ENCODE data around the gene NHSL1. TPM values are rescaled to one million over a fixed set of nuclear protein-coding genes. Genes with fewer than 3 reads are reported as not detected.
"Not testable (repeated sequence)": the region's sequence is repeated elsewhere in the genome, so short reads cannot be mapped to it uniquely, and the experiment has no call there.

Gene NHSL1
- polyA plus RNA-seq, 1 donor, result 49.5 TPM

DNA sequence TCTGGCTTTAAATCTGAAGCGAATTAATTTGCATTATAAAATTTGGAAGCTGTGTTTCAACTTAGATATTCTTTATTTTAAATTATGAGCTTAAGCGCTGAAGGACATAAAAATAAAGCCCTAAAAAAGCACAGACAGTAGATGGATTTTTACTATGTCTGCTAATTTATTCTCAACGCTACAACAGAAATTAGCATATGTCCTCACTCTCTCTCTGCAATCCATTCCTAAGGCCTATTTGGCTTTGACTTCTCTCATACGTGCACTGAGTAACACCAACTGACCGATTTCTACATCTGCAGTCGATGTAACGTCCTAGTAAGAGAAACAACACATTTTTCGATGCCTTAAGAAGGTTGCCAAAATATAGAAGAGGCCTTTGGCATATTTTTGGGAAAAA, 71.6 kb downstream of the NHSL1 start:
- no peaks in the 10 kb centered on the region for H3K27me3 ChIP-seq (ENCODE audit: control insufficient read depth, insufficient read depth, low read length)
- H3K4me1 ChIP-seq (ENCODE audit: control insufficient read depth, insufficient read depth, low read length), result peaks cover 7% of the 10 kb centered on the region
- no peak for DNase-seq
- H3K36me3 ChIP-seq (ENCODE audit: control insufficient read depth, insufficient read depth, low read length), result peaks cover 84% of the 10 kb centered on the region
- 83% methylated on average over 2 of the region's 8 CpGs for WGBS (ENCODE audit: insufficient coverage, low lambda C conversion rate)
- H3K27ac ChIP-seq (ENCODE audit: low read length), result no peak overlapping the region
- no peaks in the 10 kb centered on the region for H3K9me3 ChIP-seq (ENCODE audit: control insufficient read depth, low read depth, low read length)
- H3K4me3 ChIP-seq (ENCODE audit: low read length), result no peak overlapping the region

DNA sequence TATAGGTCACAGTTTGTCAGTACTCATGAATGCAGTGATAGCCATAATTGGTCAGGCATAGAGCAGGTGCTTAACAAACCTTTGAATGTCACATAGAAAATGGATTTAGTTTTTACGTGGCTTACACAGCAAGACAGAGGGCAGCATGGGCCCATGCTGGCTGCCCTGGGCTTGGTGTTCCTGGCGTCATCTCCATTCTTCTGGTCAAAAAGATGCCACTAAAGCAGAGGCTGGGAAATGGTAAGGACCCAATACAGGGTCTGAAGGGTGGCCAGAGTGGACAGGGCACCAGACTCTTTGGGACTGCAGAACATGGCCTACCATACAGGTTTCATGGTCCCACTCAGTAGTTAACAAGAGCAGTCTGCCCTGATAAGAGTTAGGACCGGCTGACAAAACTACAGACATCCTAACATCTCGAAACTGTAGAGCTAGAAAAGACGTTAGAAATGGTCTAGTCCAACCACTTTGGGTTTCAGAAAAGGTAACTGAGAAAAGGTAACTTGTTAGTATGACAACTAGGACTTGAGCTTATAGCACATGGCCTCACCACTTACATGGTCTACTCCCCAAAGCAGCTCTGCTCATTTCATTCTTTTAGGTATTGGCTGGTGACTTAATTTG, 72.7 kb downstream of the NHSL1 start:
- WGBS (ENCODE audit: insufficient coverage, low lambda C conversion rate), result 83% methylated on average over 2 of the region's 5 CpGs
- no peak overlapping the region for H3K27ac ChIP-seq (ENCODE audit: low read length)

DNA sequence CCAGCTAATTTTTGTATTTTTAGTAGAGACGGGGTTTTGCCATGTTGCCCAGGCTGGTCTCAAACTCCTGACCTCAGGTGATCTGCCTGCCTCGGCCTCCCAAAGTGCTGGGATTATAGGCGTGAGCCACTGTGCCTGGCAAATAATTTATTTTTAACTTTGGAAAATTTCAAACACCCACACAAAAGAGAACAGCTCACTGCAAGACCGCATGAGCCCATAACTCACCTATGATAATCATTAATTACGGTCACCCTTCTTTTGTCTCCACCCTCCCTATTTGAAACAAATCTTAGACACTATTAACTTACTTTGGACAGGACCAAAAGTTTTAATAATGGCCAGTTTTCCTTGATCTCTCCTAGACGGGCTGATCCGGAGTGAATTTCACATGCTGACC, 74.0 kb downstream of the NHSL1 start:
- peaks cover 74% of the 10 kb centered on the region for H3K36me3 ChIP-seq (ENCODE audit: control insufficient read depth, insufficient read depth, low read length)
- WGBS (ENCODE audit: insufficient coverage, low lambda C conversion rate), result 90% methylated on average over 2 of the region's 7 CpGs

More for the DNA sequence above, 72.7 kb downstream of the NHSL1 start:
- no peaks in the 10 kb centered on the region for H3K9me3 ChIP-seq (ENCODE audit: control insufficient read depth, low read depth, low read length)
- no peak for DNase-seq
- H3K4me1 ChIP-seq (ENCODE audit: control insufficient read depth, insufficient read depth, low read length), result peaks cover 7% of the 10 kb centered on the region
- no peaks in the 10 kb centered on the region for H3K27me3 ChIP-seq (ENCODE audit: control insufficient read depth, insufficient read depth, low read length)
- peaks cover 79% of the 10 kb centered on the region for H3K36me3 ChIP-seq (ENCODE audit: control insufficient read depth, insufficient read depth, low read length)
- H3K4me3 ChIP-seq (ENCODE audit: low read length), result no peak overlapping the region

DNA sequence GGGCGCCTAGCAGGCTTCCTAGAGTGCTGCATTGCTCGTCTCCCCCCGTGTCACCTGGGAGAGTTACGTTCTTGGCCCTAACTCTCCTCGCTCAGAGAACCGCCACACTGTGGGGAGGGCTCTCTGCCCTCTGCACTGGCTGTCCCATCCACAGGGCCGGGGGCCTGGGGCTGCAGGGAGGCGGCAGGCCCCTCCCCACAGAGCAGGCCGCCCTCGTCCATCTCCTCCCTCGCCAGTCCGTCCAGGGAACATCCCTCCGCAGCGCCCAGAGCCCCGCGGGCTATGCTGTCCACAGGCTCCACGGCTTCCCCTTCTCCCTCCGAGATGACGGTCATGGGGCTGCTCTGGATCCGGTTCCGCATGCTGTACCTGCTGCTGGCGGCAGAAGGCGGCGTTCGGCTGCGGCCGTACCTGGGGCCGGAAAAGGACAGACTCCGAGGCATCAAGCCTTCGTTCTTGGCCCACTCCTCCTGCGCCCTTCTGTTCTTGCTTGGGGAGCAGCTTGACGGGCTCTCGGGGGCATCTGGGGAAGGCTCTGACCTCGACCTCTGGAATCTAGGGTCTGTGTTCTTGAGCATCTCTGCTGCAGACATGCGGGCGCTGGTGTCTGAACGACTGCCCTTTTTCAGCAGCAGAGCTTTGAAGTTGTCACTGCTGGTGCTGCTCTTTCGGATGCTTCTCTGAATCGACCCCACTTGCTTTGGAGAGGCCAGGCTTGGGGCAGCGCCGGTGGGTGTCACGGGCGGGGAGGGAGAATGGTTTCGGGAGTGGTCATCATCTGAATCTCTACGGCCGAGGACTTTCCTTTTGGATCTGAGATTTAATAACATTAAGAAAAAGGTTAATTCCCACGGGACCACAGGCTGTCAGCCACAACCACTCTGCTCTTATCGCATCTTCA, 75.0 kb downstream of the NHSL1 start:
- H3K27me3 ChIP-seq (ENCODE audit: control insufficient read depth, insufficient read depth, low read length), result no peaks in the 10 kb centered on the region
- peaks cover 64% of the 10 kb centered on the region for H3K36me3 ChIP-seq (ENCODE audit: control insufficient read depth, insufficient read depth, low read length)
- H3K4me1 ChIP-seq (ENCODE audit: control insufficient read depth, insufficient read depth, low read length), result peaks cover 2% of the 10 kb centered on the region
- 90% methylated on average over 2 of the region's 48 CpGs for WGBS (ENCODE audit: insufficient coverage, low lambda C conversion rate)
- no peak for DNase-seq
- H3K9me3 ChIP-seq (ENCODE audit: control insufficient read depth, low read depth, low read length), result no peaks in the 10 kb centered on the region
- H3K4me3 ChIP-seq (ENCODE audit: low read length), result no peak overlapping the region
- no peak overlapping the region for H3K27ac ChIP-seq (ENCODE audit: low read length)

More for the DNA sequence above, 74.0 kb downstream of the NHSL1 start:
- not testable (repeated sequence) for H3K4me3 ChIP-seq (ENCODE audit: low read length); H3K9me3 ChIP-seq (ENCODE audit: control insufficient read depth, low read depth, low read length); H3K27ac ChIP-seq (ENCODE audit: low read length); DNase-seq; H3K27me3 ChIP-seq (ENCODE audit: control insufficient read depth, insufficient read depth, low read length); H3K4me1 ChIP-seq (ENCODE audit: control insufficient read depth, insufficient read depth, low read length)

DNA sequence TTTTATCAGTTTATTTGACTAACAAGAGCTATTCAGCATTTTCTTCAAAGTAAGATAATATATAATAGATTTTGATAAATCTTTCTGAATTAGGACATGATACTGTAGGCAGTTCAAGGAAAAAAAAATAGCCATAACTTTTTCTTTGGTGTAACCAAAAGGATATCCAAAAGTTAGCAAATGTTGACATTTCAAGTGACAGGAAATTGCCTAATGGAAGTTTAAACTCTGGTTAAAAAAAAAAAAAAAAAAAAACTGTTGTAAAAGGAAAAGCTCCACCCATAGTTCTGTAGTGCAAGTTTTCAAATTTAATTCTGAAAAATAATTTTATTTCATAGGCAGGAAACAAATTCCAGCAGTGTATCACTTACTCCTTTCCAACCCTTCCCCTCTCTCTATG, 76.4 kb downstream of the NHSL1 start:
- H3K27ac ChIP-seq (ENCODE audit: low read length), result no peak overlapping the region
- no peaks in the 10 kb centered on the region for H3K4me1 ChIP-seq (ENCODE audit: control insufficient read depth, insufficient read depth, low read length)
- no peak overlapping the region for H3K4me3 ChIP-seq (ENCODE audit: low read length)
- DNase-seq, result no peak
- H3K36me3 ChIP-seq (ENCODE audit: control insufficient read depth, insufficient read depth, low read length), result peaks cover 55% of the 10 kb centered on the region
- no peaks in the 10 kb centered on the region for H3K9me3 ChIP-seq (ENCODE audit: control insufficient read depth, low read depth, low read length)
- no peaks in the 10 kb centered on the region for H3K27me3 ChIP-seq (ENCODE audit: control insufficient read depth, insufficient read depth, low read length)

DNA sequence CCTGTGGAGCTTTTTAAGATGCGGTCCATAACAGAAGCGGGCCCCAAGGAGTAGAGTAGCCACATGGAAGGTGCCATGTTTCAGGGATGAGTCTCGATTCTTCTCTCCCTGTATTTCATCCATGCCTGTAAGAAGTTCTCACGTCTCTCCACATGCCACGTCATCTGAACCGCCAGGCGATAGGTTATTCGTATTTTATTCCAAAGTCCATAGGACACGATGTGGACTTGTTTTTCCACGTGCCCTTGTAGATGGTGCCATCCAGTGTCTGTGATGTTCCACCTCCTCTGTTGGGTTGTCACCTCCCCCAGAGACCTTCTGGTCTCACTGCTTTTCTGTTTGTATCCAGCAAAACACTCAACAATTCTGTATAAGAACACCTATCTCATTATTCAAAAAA, 77.7 kb downstream of the NHSL1 start:
- Histone ChIP-seq H3K27ac (ENCODE audit: low read length) (no peak overlapping the region), H3K9me3 (ENCODE audit: control insufficient read depth, low read depth, low read length) (no peaks in the 10 kb centered on the region), H3K27me3 (ENCODE audit: control insufficient read depth, insufficient read depth, low read length) (no peaks in the 10 kb centered on the region), H3K36me3 (ENCODE audit: control insufficient read depth, insufficient read depth, low read length) (peaks cover 45% of the 10 kb centered on the region), H3K4me1 (ENCODE audit: control insufficient read depth, insufficient read depth, low read length) (no peaks in the 10 kb centered on the region), H3K4me3 (ENCODE audit: low read length) (no peak overlapping the region)
- no peak for DNase-seq
- no CpG with 5 or more reads among the region's 10 CpGs for WGBS (ENCODE audit: insufficient coverage, low lambda C conversion rate)

DNA sequence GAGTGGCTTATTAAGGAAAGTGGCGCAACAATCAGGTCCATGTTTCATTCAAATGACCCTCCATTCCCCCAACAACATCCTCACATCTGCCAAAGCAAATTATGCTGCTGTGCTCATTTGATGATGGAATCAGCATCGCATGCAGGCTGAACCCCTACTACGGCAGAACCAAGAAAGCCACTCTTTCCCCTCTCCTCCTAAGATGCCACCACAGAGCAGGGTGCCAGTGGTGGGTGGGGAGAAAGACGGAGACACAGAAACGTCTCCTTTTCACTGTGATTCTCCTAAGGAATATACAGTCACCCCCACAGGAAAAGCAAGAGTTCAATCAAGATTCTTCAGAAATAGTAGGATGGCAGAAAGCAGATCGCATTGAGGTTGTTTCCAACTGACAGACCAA, 78.2 kb downstream of the NHSL1 start:
- WGBS (ENCODE audit: insufficient coverage, low lambda C conversion rate), result 80% methylated on average over 1 of the region's 6 CpGs
- H3K4me3 ChIP-seq (ENCODE audit: low read length), result no peak overlapping the region
- H3K36me3 ChIP-seq (ENCODE audit: control insufficient read depth, insufficient read depth, low read length), result peaks cover 40% of the 10 kb centered on the region
- no peak overlapping the region for H3K27ac ChIP-seq (ENCODE audit: low read length)
- H3K27me3 ChIP-seq (ENCODE audit: control insufficient read depth, insufficient read depth, low read length), result no peaks in the 10 kb centered on the region
- H3K4me1 ChIP-seq (ENCODE audit: control insufficient read depth, insufficient read depth, low read length), result no peaks in the 10 kb centered on the region
- H3K9me3 ChIP-seq (ENCODE audit: control insufficient read depth, low read depth, low read length), result no peaks in the 10 kb centered on the region
- no peak for DNase-seq

DNA sequence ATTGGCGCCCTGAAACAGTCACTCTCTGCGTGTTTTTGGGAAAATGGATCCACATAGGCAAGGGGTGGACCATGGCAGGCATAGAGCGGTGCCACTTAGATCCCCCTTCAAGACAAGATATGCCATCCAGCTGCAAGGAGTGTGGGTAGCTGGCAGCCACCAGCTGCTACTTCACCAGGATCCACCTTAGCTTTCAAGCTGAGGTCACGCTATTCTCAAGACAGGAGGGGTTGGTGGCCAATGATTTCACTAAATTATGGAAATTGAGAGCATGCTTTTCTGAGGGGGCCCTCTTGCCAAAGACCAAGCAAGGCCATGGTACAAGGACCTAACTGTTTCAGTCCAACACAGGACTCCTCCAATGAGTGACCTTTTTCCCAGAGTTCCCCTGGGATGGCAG, 78.9 kb downstream of the NHSL1 start:
- no peak for DNase-seq
- no peak overlapping the region for H3K27ac ChIP-seq (ENCODE audit: low read length)
- peaks cover 33% of the 10 kb centered on the region for H3K36me3 ChIP-seq (ENCODE audit: control insufficient read depth, insufficient read depth, low read length)
- WGBS (ENCODE audit: insufficient coverage, low lambda C conversion rate), result no CpG with 5 or more reads among the region's 4 CpGs
- H3K4me3 ChIP-seq (ENCODE audit: low read length), result no peak overlapping the region
- no peaks in the 10 kb centered on the region for H3K4me1 ChIP-seq (ENCODE audit: control insufficient read depth, insufficient read depth, low read length)
- H3K9me3 ChIP-seq (ENCODE audit: control insufficient read depth, low read depth, low read length), result no peaks in the 10 kb centered on the region
- no peaks in the 10 kb centered on the region for H3K27me3 ChIP-seq (ENCODE audit: control insufficient read depth, insufficient read depth, low read length)

DNA sequence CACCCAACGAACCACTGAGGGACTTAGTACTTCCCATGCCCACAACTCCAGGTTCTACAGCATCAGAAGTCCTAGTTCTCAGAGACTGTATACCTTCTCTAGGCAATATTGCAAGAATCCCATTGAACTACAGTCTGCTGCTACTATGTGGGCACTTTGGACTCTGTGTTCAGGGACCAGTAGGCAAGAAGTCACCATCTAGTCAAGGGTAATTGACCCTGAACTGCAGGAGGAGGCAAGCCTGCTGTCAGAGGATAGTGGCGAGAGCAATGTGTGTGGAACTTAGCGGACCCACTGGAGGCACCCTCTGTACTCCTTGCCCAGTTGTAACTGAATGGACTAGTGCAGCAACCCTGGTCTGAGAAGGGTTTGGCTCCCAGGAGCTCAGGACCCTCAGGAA, 79.5 kb downstream of the NHSL1 start:
- Histone ChIP-seq H3K36me3 (ENCODE audit: control insufficient read depth, insufficient read depth, low read length) (peaks cover 30% of the 10 kb centered on the region), H3K27me3 (ENCODE audit: control insufficient read depth, insufficient read depth, low read length) (no peaks in the 10 kb centered on the region), H3K27ac (ENCODE audit: low read length) (no peak overlapping the region), H3K4me1 (ENCODE audit: control insufficient read depth, insufficient read depth, low read length) (no peaks in the 10 kb centered on the region), H3K4me3 (ENCODE audit: low read length) (no peak overlapping the region), H3K9me3 (ENCODE audit: control insufficient read depth, low read depth, low read length) (no peaks in the 10 kb centered on the region)
- peak; percentile 52 to 71 for DNase-seq
- WGBS (ENCODE audit: insufficient coverage, low lambda C conversion rate), result no CpG with 5 or more reads among the region's 3 CpGs

DNA sequence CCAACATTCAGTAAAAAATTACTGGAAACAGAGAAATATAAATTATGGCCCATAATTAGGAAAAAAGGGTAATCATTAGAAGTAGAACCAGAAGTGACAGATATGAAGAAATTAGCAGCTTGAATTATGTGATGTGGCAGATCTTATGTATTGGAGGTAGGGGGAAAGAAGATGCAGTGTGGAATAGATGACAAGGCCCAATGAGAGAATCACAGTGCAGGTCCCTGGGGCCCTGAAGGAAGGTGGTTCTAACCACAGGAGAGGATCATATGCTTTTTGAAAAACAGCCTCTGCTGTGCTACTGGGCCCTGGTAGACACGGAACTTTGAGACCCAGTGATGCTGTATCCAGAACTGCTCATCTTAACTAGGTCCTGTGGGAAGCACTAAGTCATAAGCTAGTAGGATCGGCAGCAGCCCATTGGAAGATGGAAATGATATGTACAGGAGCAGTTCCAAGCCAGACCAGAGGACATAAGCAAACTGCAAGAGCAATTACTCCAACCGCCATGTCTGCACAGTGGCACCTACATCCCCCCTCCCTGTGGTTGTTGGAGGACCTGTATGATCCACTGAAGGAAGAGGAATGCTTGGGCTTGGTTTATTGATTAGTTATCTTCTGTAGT, 81.1 kb downstream of the NHSL1 start:
- H3K9me3 ChIP-seq (ENCODE audit: control insufficient read depth, low read depth, low read length), result no peaks in the 10 kb centered on the region
- no peaks in the 10 kb centered on the region for H3K4me1 ChIP-seq (ENCODE audit: control insufficient read depth, insufficient read depth, low read length)
- H3K36me3 ChIP-seq (ENCODE audit: control insufficient read depth, insufficient read depth, low read length), result peaks cover 27% of the 10 kb centered on the region
- no peak overlapping the region for H3K4me3 ChIP-seq (ENCODE audit: low read length)
- whole genome bisulfite sequencing (ENCODE audit: insufficient coverage, low lambda C conversion rate), result no CpG with 5 or more reads among the region's 3 CpGs
- no peak overlapping the region for H3K27ac ChIP-seq (ENCODE audit: low read length)
- DNase-seq, result no peak
- no peaks in the 10 kb centered on the region for H3K27me3 ChIP-seq (ENCODE audit: control insufficient read depth, insufficient read depth, low read length)
